NCI-H2029 treated with DMSO at 0.1 percent for 48 hours (cell line): ENCODE results near the gene NCKAP1.
A peak's percentile ranks its signal among the peaks of the same experiment; 100 is the strongest.
"Not testable (repeated sequence)": the region's sequence is repeated elsewhere in the genome, so short reads cannot be mapped to it uniquely, and the experiment has no call there.

Experiments used
- DNase-seq: peaks from one replicate; lab custom pipeline; 2025; lab: John Stamatoyannopoulos, UW

NCKAP1 gene

DNA sequence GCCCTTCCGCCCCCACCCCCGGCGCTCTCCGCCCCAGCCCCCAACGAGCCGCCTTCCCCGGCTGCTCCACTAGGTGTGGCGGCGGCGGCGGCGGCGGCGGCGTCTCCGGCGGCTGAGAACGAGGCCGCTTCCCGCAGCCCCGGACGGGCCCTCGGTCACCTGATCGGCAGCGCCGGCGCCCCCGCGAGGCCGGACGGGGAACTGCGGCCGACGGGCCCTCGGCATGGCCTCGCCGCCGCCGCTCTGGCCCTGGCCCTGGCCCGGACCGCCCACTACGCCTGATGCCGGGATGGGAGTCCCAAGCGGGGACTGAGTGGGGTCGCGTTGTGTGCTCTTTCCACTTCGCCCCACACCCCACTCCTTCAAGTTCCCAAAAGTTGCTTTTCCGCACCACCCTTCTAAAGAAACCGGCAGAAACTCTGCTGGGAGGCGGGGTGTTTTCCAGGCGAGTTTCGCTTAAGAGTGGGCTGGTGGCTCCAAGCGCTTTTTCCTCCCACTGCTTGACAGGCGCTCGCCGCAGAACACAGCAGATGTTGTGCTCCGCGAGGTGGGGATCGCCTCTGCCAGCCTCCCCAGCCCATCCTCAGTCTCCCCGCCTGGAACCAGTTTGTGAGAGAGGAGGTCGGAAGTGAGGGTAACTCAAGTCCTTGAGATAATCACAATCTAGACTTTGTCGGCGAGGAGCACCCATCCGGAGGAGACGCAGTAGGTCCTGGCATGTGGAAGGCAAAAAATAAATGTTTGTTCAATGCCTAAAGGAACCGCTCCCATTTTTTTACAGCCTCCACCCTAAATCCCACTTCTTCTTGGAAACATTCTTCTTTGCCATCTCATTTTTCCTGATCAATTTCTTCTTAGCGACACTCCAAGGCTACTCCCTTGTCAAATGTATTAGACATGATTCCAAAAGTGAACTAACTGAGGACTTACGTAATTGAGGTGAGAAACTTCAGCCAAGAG, at the start of gene NCKAP1:
NCKAP1 (minus strand) TSS at position 117 of the 960 bp plus-strand sequence. CDS start 358 bp downstream, outside the sequence.
- DNase-seq, result peak; percentile 39

- DNase-seq, result no peak
These were observed 43.7 kb upstream of the NCKAP1 start for GRCh38 chr2:183081911-183082310.

- no peak for DNase-seq
These were observed 41.0 kb upstream of the NCKAP1 start for GRCh38 chr2:183079139-183079775.

DNA sequence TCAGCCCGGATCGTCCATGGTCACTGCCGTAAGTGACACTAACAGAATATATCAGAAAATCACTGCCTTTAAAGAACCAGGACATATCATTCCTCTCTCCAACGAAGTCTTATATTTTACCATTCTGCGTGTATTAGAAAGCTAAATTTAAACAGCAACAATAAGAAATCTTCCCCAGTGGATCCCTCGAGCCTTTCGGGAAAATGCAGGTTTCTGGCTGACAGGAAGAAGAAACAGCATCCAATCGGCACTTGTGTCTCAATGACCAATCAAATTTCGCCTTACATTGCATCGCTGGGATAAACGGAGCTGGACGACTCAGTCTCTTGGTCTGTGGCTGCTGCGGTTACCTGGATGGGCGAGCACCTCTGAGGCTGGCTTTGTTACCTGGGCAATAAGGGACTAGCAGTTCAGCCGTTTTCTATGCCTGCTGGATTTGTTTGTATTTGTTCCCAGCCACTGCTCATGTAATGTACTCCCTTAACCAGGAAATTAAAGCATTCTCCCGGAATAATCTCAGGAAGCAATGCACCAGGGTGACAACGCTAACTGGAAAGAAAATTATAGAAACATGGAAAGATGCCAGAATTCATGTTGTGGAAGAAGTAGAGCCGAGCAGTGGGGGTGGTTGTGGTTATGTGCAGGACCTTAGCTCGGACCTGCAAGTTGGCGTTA, 40.3 kb upstream of the NCKAP1 start, which contains the start of gene DUSP19:
DUSP19 (plus strand) TSS at position 284 of the 675 bp plus-strand sequence; CDS start at position 471, 187 bp downstream.
- peak; percentile 94 for DNase-seq

- no peak for DNase-seq
These were observed 39.9 kb upstream of the NCKAP1 start for GRCh38 chr2:183078163-183078463.

DNA sequence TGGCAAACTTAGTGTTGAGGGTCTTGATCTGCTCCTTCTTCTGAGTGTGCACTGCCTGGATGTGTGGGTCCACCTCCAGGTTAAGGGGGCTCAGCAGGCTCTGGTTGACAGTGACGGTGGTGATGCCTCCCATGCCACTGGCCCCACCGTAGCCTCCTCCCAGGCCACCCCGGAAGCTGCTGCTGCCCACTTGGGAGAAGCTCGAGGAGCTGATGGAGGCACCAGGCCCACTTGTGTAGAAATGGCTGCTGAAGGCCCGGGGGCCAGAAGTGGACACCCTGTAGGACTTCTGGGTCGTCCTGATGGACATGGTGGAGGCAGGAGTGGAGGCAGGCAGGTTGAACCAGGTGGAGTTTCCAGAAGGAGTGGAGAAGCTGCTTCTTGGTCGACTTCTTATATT, 33.9 kb upstream of the NCKAP1 start:
- no peak for DNase-seq

GRCh38 chr2:183070942-183071844, 32.9 kb upstream of the NCKAP1 start:
- peak; percentile 25 for DNase-seq

DNA sequence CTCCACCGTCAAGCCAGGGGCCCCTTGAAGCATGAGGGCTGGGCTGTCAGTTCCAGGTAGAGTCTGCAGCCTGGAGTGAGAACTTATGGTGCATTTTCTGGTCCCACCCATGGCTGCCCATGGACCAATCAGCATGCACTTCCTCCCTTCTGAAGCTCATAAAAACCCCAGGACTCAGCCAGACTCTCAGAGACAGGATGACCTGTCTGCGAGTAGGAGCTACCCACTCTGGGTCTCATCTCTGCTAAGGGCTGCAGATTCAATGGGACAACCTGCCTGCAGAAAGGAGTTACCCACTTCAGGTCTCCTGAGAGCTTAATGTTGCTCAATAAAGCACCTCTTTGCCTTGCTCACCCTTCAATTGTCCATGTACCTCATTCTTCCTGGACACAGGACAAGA, 30.9 kb upstream of the NCKAP1 start:
- DNase-seq, result no peak

GRCh38 chr2:183068561-183068960, 30.3 kb upstream of the NCKAP1 start:
- no peak for DNase-seq

GRCh38 chr2:183063083-183063482, 24.8 kb upstream of the NCKAP1 start:
- DNase-seq, result no peak

DNA sequence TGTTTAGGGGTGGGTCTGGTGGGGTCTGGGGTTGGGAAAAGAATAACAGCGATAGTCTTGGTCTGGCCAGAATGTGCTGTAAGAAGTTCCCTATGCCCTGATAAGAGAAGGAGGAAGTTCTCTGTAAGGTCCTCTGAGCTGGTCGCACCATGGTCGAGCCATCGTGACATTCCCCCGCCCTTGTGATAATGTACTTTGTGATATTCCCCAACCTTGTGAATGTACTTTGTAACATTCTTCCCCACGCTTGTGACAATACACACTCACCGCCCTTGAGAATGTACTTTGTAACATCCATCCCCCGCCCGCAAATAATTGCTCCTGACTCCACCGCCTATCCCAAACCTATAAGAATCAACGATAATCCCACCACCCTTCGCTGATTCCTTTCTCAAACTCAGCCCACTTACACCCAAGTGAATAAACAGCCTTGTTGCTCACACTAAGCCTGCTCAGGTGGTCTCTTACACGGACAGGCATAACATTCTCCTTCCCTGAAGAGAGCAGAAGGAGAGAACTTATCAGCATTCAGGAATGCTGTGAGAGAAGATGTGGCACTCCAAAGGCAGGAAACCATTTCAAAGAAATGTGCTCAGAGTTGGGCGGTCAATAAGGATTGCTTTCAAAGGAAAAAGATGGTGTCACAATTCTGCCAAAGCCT, 22.4 kb upstream of the NCKAP1 start:
- DNase-seq, result no peak

DNA sequence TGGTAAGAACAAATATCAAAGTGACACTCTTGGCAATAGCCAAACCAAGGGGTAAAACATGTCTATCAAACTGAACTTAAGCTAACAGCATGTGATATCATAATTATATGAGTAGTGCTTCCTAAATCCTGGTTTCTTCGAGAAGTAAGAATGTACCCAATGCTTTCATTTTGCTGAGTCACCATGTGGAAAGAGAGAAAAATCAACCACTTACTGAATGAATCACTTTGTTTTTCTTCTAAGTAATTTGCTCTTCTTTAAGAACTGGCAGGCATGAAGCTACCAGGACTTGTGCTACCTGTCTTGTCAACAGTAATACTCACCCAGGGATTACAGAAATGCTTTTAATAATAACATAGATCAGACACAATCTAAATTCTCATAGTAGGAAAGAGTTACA, 21.3 kb upstream of the NCKAP1 start:
- no peak for DNase-seq

- no peak for DNase-seq
These were observed 19.2 kb upstream of the NCKAP1 start for GRCh38 chr2:183057333-183057985.

GRCh38 chr2:183049420-183049819, 11.2 kb upstream of the NCKAP1 start:
- DNase-seq, result no peak

- DNase-seq, result not testable (repeated sequence)
These were observed 9.3 kb upstream of the NCKAP1 start for GRCh38 chr2:183047486-183048125.

DNA sequence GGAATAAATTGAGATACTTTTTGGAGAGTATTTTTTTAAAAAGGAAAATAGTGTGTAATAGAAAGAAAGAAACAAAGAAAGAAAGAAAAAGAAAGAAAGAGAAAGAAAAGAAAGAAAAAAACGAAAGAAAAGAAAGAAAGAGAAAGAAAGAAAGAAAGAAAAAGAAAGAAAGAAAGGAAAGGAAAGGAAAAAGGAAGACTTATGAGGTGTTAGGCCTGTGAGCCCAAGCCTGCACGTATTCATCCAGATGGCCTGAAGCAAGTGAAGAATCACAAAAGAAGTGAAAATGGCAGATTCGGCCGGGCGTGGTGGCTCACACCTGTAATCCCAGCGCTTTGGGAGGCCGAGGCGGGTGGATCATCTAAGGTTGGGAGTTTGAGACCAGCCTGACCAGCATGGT, 5.3 kb upstream of the NCKAP1 start:
- not testable (repeated sequence) for DNase-seq

GRCh38 chr2:183040604-183041003, 2.3 kb upstream of the NCKAP1 start:
- no peak for DNase-seq

DNA sequence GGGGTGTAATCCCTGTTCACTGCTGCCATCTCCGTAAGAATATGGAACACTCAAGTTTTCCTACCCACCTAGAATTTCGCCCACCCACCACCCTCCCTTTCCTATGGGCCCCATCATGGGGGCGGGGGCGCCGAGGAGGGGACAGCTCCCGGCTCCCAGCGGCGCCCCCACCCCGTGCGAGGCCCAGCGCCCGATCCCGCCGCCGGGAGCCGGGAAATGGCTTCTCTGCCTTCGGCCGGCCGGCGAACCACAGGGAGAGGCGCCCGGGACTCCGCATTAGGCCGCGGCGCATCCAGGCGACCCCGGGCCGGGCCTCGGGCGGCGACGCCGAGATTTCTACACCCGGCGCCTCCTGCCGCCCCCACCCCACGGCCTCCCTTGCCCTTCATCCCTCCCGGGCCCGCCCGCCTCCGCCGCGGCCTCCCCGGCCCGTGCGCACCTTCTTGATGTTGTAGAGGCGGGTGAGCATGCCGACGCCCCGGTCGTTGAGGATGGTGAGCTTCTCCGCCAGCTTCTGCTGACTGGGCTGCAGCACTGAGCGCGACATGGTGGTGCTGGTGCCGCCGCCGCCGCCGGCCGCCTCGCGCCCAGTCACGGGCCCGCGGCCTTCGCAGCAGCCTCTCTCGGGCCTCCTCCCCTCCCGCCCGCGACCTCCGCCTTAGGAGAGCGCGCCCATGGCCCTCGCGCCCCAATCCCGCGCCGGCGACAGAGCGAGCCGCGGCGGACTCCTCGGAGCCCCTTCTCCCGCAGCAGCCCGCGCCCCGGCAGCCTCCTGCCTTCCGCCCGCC, 510 bp downstream of the NCKAP1 start:
- DNase-seq, result no peak

DNA sequence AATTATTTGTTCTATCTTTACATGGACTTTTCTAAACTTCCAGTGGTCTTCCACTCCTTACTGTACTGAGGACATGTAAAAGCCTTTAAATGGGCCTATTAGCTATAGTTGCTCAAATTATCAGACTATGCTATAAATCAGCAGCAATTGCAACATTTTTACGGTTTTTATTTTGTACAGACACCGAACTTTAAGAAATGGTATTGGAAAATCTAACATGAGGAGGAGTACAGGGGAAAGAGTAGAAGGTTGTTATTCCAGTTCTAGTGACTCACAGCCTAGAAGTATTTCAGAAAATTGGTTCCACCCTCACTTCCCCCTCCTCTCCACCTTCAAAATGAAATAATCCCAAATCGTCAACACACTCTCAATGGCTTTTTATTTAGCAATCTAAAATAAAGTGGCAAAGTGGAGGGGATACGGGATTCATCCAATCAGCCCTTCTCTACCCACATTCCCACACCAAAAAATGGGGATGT, 1.1 kb downstream of the NCKAP1 start:
- DNase-seq, result no peak
